Lower lobe of right lung (tissue), 2 donors: Measurements from ENCODE around the gene CDH8. TPM values are rescaled to one million over a fixed set of nuclear protein-coding genes. Genes with fewer than 3 reads are reported as not detected.
A peak's percentile ranks its signal among the peaks of the same experiment; 100 is the strongest.

Source experiments
- ATAC-seq, 2 donors: fragments of 200-7000 bp; cut with Tn5 transposase; one replicate each; pipeline ENCODE4 v1.9.1; 2020 to 2022; ENCODE audit warnings: mild to moderate bottlenecking in 2 of 2, moderate library complexity in 2 of 2
- DNase-seq: peaks from one replicate; pipeline ENCODE4 v3.0.0-alpha.2; 2020
- H3K27ac ChIP-seq: fragments of 200-600 bp; one replicate; pipeline ENCODE4 v1.8.0; 2022
- H3K27me3 ChIP-seq: fragments of 200-600 bp; one replicate; pipeline ENCODE4 v1.8.0; 2022; ENCODE audit warnings: low read depth
- H3K36me3 ChIP-seq: fragments of 200-600 bp; one replicate; pipeline ENCODE4 v1.8.0; 2022; ENCODE audit warnings: mild to moderate bottlenecking
- H3K4me1 ChIP-seq: fragments of 200-600 bp; one replicate; pipeline ENCODE4 v1.8.0; 2022
- H3K4me3 ChIP-seq: fragments of 200-600 bp; one replicate; pipeline ENCODE4 v1.8.0; 2022; ENCODE audit warnings: mild to moderate bottlenecking
- H3K9me3 ChIP-seq: fragments of 200-600 bp; one replicate; pipeline ENCODE4 v1.8.0; 2022
- CTCF ChIP-seq: fragments of 200-600 bp; IDR thresholded peaks from one replicate; pipeline ENCODE4 v1.8.0; 2022; ENCODE audit warnings: antibody characterized with exemption, mild to moderate bottlenecking
- intact Hi-C: fragments of 100-400 bp; cut with DNase I; formaldehyde crosslinking; loops from one replicate; pipeline ENCODE4 v1.11.0; 2022
- total RNA-seq: library from RNA; stranded (reverse); fragmentation: NEBNext Ultra II Directional; extraction: Animal tissue kit (Norgen Biotek cat#: 25700); gene quantifications from one replicate; pipeline ENCODE4 v1.2.1, GENCODE V29; 2021
- donor health status: DM: no; HTN: yes; CAD: no; lungs with severe emphysema.

CDH8 gene
- total RNA-seq, 1 donor from 2014 or later = 0.71 TPM

GRCh38 chr16:61892531-61892930 lies 143.7 kb downstream of the CDH8 start:
- intact Hi-C loops = no loop called here
- no peak for DNase-seq
- no peak for TF ChIP-seq CTCF
- Histone ChIP-seq H3K4me1 (no peaks in the 10 kb centered on the region), H3K27me3 (no peaks in the 10 kb centered on the region), H3K27ac (no peak overlapping the region), H3K36me3 (no peaks in the 10 kb centered on the region), H3K9me3 (no peaks in the 10 kb centered on the region), H3K4me3 (no peak overlapping the region)
- ATAC-seq = no peak

- H3K9me3 ChIP-seq = no peaks in the 10 kb centered on the region
- ATAC-seq (no peak), DNase-seq (no peak)
- H3K27me3 ChIP-seq = no peaks in the 10 kb centered on the region
- H3K4me1 ChIP-seq = no peaks in the 10 kb centered on the region
- intact Hi-C loops = no loop called here
- no peak for TF ChIP-seq CTCF
- H3K4me3 ChIP-seq = no peak overlapping the region
- no peak overlapping the region for H3K27ac ChIP-seq
- no peaks in the 10 kb centered on the region for H3K36me3 ChIP-seq
These were observed 144.8 kb downstream of the CDH8 start for GRCh38 chr16:61891460-61891859.

- Histone ChIP-seq H3K27ac (no peak overlapping the region), H3K36me3 (no peaks in the 10 kb centered on the region), H3K9me3 (no peaks in the 10 kb centered on the region), H3K4me3 (no peak overlapping the region), H3K4me1 (no peaks in the 10 kb centered on the region), H3K27me3 (no peaks in the 10 kb centered on the region)
- DNase-seq (no peak), ATAC-seq (no peak)
- no peak for TF ChIP-seq CTCF
- intact Hi-C loops = no loop called here
These were observed 145.9 kb downstream of the CDH8 start for GRCh38 chr16:61890386-61890785.

- intact Hi-C loops = no loop called here
- no peak for TF ChIP-seq CTCF
- DNase-seq (no peak), ATAC-seq (peak; percentile 29 to 62)
- H3K4me1 ChIP-seq = no peaks in the 10 kb centered on the region
- no peaks in the 10 kb centered on the region for H3K27me3 ChIP-seq
- no peak overlapping the region for H3K4me3 ChIP-seq
- no peak overlapping the region for H3K27ac ChIP-seq
- H3K9me3 ChIP-seq = no peaks in the 10 kb centered on the region
- no peaks in the 10 kb centered on the region for H3K36me3 ChIP-seq
These were observed 148.3 kb downstream of the CDH8 start for GRCh38 chr16:61887903-61888302.

- ATAC-seq = no peak
- Histone ChIP-seq H3K4me3 (no peak overlapping the region), H3K27ac (no peak overlapping the region), H3K36me3 (no peaks in the 10 kb centered on the region), H3K27me3 (no peaks in the 10 kb centered on the region), H3K9me3 (no peaks in the 10 kb centered on the region), H3K4me1 (no peaks in the 10 kb centered on the region)
- intact Hi-C loops = no loop called here
- DNase-seq = no peak
- no peak for TF ChIP-seq CTCF
These were observed 150.9 kb downstream of the CDH8 start for GRCh38 chr16:61885343-61885742.

- no peak overlapping the region for H3K4me3 ChIP-seq
- no peaks in the 10 kb centered on the region for H3K36me3 ChIP-seq
- DNase-seq = no peak
- no peak for ATAC-seq
- H3K27me3 ChIP-seq = no peaks in the 10 kb centered on the region
- TF ChIP-seq CTCF = no peak
- no peaks in the 10 kb centered on the region for H3K4me1 ChIP-seq
- H3K9me3 ChIP-seq = no peaks in the 10 kb centered on the region
- no peak overlapping the region for H3K27ac ChIP-seq
- intact Hi-C loops = no loop called here
These were observed 156.9 kb downstream of the CDH8 start for GRCh38 chr16:61879306-61879705.
